ENCODE measurements around the gene DIAPH2. TPM values are rescaled to one million over a fixed set of nuclear protein-coding genes. Genes with fewer than 3 reads are reported as not detected.

Gene DIAPH2
- total and polyA plus RNA-seq, 9 donors: 8.1 to 30.9 (median 24.2) TPM

GRCh38 chrX:96979766-96980165 lies 295.1 kb downstream of the DIAPH2 start:
- H3K27ac ChIP-seq: no peak overlapping the region
- H3K4me3 ChIP-seq: no peak overlapping the region
- H3K36me3 ChIP-seq: no peaks in the 10 kb centered on the region
- WGBS, 3 donors: 63 to 65% (median 63%) methylated on average over 5 of the region's 5 CpGs
- TF ChIP-seq POLR2A (IDR thresholded peaks at IDR 0.05) (no peak), EP300 (IDR thresholded peaks at IDR 0.05) (no peak), CTCF (IDR thresholded peaks at IDR 0.05) (no peak)
- no peaks in the 10 kb centered on the region for H3K4me1 ChIP-seq (ENCODE audit: insufficient read depth)
- H3K9me3 ChIP-seq: no peaks in the 10 kb centered on the region
- intact Hi-C loops (cut with DNase I): no loop called here
- H3K27me3 ChIP-seq: no peaks in the 10 kb centered on the region
- DNase-seq: no peak

GRCh38 chrX:96982161-96982560 lies 297.5 kb downstream of the DIAPH2 start:
- Histone ChIP-seq H3K27ac (no peak overlapping the region), H3K9me3 (no peaks in the 10 kb centered on the region), H3K4me3 (no peak overlapping the region), H3K36me3 (no peaks in the 10 kb centered on the region), H3K27me3 (no peaks in the 10 kb centered on the region), H3K4me1 (ENCODE audit: insufficient read depth) (no peaks in the 10 kb centered on the region)
- 31 to 52% (median 43%) methylated on average over 1 of the region's 1 CpG for WGBS, 3 donors
- DNase-seq: no peak
- intact Hi-C loops (cut with DNase I): no loop called here
- no peak for TF ChIP-seq POLR2A (IDR thresholded peaks at IDR 0.05)
- TF ChIP-seq EP300 (IDR thresholded peaks at IDR 0.05): no peak
- no peak for TF ChIP-seq CTCF (IDR thresholded peaks at IDR 0.05)

DNA sequence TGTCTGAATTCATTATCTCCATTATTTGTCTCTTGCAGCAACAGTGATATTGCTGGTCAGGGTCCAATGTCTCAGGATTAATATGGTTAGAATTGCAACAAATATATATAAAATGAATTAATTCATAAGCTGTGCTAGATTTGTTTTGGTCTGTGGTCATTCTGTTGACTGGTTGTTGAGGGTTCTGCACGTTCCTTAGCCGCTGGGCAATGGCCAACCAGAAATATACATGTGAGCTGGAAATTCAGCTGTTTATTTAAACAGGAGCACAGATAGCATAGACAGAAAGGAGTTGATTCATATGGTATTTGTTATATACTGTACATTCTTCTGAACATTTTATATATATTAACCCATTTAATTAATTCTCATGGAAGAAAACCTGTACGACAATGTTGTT lies 299.9 kb downstream of the DIAPH2 start:
- no peak for DNase-seq
- no peak overlapping the region for H3K4me3 ChIP-seq
- WGBS, 3 donors: 65 to 70% (median 69%) methylated on average over 3 of the region's 3 CpGs
- no peaks in the 10 kb centered on the region for H3K4me1 ChIP-seq (ENCODE audit: insufficient read depth)
- no peak for TF ChIP-seq EP300 (IDR thresholded peaks at IDR 0.05)
- TF ChIP-seq POLR2A (IDR thresholded peaks at IDR 0.05): no peak
- no peak for TF ChIP-seq CTCF (IDR thresholded peaks at IDR 0.05)
- intact Hi-C loops (cut with DNase I): no loop called here
- H3K9me3 ChIP-seq: no peaks in the 10 kb centered on the region
- no peak overlapping the region for H3K27ac ChIP-seq
- no peaks in the 10 kb centered on the region for H3K27me3 ChIP-seq
- no peaks in the 10 kb centered on the region for H3K36me3 ChIP-seq

- no peaks in the 10 kb centered on the region for H3K36me3 ChIP-seq
- no peaks in the 10 kb centered on the region for H3K27me3 ChIP-seq
- TF ChIP-seq EP300 (IDR thresholded peaks at IDR 0.05) (no peak), POLR2A (IDR thresholded peaks at IDR 0.05) (no peak), CTCF (IDR thresholded peaks at IDR 0.05) (no peak)
- no peaks in the 10 kb centered on the region for H3K4me1 ChIP-seq (ENCODE audit: insufficient read depth)
- no peak overlapping the region for H3K4me3 ChIP-seq
- no peak overlapping the region for H3K27ac ChIP-seq
- no peaks in the 10 kb centered on the region for H3K9me3 ChIP-seq
- DNase-seq: no peak
- intact Hi-C loops (cut with DNase I): no loop called here
- 51 to 69% (median 58%) methylated on average over 2 of the region's 2 CpGs for WGBS, 3 donors
Observed at GRCh38 chrX:96985046-96985445, 300.4 kb downstream of the DIAPH2 start.

DNA sequence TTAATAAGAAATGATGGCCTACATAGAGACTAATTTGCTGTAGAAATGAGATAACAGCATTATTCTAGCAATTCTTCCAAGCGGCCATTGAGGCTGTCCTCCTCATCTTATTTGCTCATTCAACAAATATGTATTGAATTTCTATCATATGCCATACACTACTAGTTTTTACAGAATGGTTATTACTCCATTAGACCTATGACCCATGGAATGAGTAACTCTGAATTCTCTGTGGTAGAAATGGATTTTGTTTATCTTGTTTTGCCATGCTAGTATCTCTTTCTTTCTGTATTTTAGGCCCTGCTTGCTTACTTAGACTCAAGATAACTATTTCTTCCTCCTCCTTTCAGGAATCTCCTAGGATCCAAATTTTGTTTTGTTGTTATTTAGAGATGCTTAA lies 302.6 kb downstream of the DIAPH2 start:
- H3K27me3 ChIP-seq: no peaks in the 10 kb centered on the region
- no peaks in the 10 kb centered on the region for H3K36me3 ChIP-seq
- no peaks in the 10 kb centered on the region for H3K9me3 ChIP-seq
- H3K4me1 ChIP-seq (ENCODE audit: insufficient read depth): no peaks in the 10 kb centered on the region
- no peak overlapping the region for H3K27ac ChIP-seq
- TF ChIP-seq EP300 (IDR thresholded peaks at IDR 0.05) (no peak), POLR2A (IDR thresholded peaks at IDR 0.05) (no peak), CTCF (IDR thresholded peaks at IDR 0.05) (no peak)
- DNase-seq: no peak
- 78 to 90% (median 89%) methylated on average over 1 of the region's 1 CpG for WGBS, 3 donors
- H3K4me3 ChIP-seq: no peak overlapping the region
- intact Hi-C loops (cut with DNase I): no loop called here
